D341Med (cell line): ENCODE measurements around the gene KBTBD8.

Experiments used
- DNase-seq: peaks from one replicate; pipeline ENCODE4 v3.0.0; 2012; ENCODE audit warnings: low spot score

Gene KBTBD8

GRCh38 chr3:66998113-66998903 lies at the start of gene KBTBD8:
KBTBD8 (plus strand) TSS chr3:66998307; CDS start chr3:66998356, 49 bp downstream.
- DNase-seq, result peak; percentile 76

GRCh38 chr3:66948838-66949237 lies 49.3 kb upstream of the KBTBD8 start:
- no peak for DNase-seq

GRCh38 chr3:66949898-66950297 lies 48.2 kb upstream of the KBTBD8 start:
- no peak for DNase-seq

GRCh38 chr3:66952357-66952756 lies 45.8 kb upstream of the KBTBD8 start:
- DNase-seq, result no peak

GRCh38 chr3:66953934-66954445 lies 44.1 kb upstream of the KBTBD8 start:
- DNase-seq, result no peak

GRCh38 chr3:66956742-66957141 lies 41.4 kb upstream of the KBTBD8 start:
- DNase-seq, result no peak

- DNase-seq, result no peak
Measured at GRCh38 chr3:66957367-66957766, 40.7 kb upstream of the KBTBD8 start.

- no peak for DNase-seq
Measured at GRCh38 chr3:66958067-66958466, 40.0 kb upstream of the KBTBD8 start.

- DNase-seq, result no peak
Measured at GRCh38 chr3:66962664-66963063, 35.4 kb upstream of the KBTBD8 start.

GRCh38 chr3:66971245-66971644 lies 26.9 kb upstream of the KBTBD8 start:
- DNase-seq, result no peak

GRCh38 chr3:66971891-66972551 lies 26.1 kb upstream of the KBTBD8 start:
- peak; percentile 81 for DNase-seq

- no peak for DNase-seq
Measured at GRCh38 chr3:66980791-66981190, 17.3 kb upstream of the KBTBD8 start.

- DNase-seq, result no peak
Measured at GRCh38 chr3:66983101-66983500, 15.0 kb upstream of the KBTBD8 start.

GRCh38 chr3:66985336-66985920 lies 12.7 kb upstream of the KBTBD8 start:
- no peak for DNase-seq

GRCh38 chr3:66986406-66986805 lies 11.7 kb upstream of the KBTBD8 start:
- DNase-seq, result no peak

GRCh38 chr3:66989241-66989640 lies 8.9 kb upstream of the KBTBD8 start:
- DNase-seq, result no peak

- peak; percentile 28 for DNase-seq
Measured at GRCh38 chr3:66989860-66990696, 8.0 kb upstream of the KBTBD8 start.

- DNase-seq, result peak; percentile 57
Measured at GRCh38 chr3:66991459-66991858, 6.6 kb upstream of the KBTBD8 start.

GRCh38 chr3:66993082-66993481 lies 5.0 kb upstream of the KBTBD8 start:
- no peak for DNase-seq

- no peak for DNase-seq
Measured at GRCh38 chr3:66994588-66994987, 3.5 kb upstream of the KBTBD8 start.

GRCh38 chr3:66996696-66997095 lies 1.4 kb upstream of the KBTBD8 start:
- DNase-seq, result no peak

- DNase-seq, result peak; percentile 97
Measured at GRCh38 chr3:66997560-66998112, 471 bp upstream of the KBTBD8 start.
